K562 (cell line): Measurements from ENCODE around the gene TSHZ1.

Source experiments
- MTA3 ChIP-seq: fragments of 450-650 bp; formaldehyde crosslinking; IDR thresholded peaks from 2 replicates; pipeline ENCODE4 v1.6.1; 2017; ENCODE audit warnings: mild to moderate bottlenecking, borderline replicate concordance
- NBN ChIP-seq: fragments of 450-650 bp; IDR thresholded peaks from 2 replicates; pipeline ENCODE4 v1.6.1; 2016; ENCODE audit warnings: low read depth, mild to moderate bottlenecking
- TF ChIP-seq, protein P1 (sequence below), 3 experiments: IDR thresholded peaks in 2 of 3; conservative IDR thresholded peaks in 1 of 3; 2 replicates each; pipeline ENCODE4 v1.5.1; 2011 to 2012; ENCODE audit warnings: low read length in 3 of 3, mild to moderate bottlenecking in 3 of 3, control low read depth in 2 of 3, improper control_type of control experiment in 1 of 3, inconsistent platforms in 1 of 3, low read depth in 1 of 3, mixed read lengths in 1 of 3, moderate library complexity in 1 of 3; ENCODE audit not compliant: insufficient read depth in 2 of 3

DNA sequence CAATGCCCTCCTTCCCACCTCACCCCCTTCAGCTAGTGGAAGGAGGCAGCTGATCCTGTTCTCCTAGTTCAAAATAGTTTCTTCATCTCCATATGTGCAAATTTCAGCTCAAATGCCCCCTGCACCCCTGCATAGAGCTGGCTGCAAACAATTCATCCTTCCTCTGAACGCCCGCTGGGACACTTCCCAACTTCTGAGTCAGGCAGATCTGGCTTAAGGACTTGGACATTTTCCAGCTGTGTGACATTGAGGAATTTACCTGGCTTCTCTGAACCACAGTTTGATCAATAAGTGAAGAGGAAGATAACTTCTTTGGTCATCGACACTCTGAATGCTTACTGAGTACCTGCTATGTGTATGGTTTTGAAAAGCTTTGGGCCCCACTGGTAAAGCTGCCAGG, 25.1 kb upstream of the TSHZ1 start:
- no peak for TF ChIP-seq NBN
- TF ChIP-seq, protein P1, sequence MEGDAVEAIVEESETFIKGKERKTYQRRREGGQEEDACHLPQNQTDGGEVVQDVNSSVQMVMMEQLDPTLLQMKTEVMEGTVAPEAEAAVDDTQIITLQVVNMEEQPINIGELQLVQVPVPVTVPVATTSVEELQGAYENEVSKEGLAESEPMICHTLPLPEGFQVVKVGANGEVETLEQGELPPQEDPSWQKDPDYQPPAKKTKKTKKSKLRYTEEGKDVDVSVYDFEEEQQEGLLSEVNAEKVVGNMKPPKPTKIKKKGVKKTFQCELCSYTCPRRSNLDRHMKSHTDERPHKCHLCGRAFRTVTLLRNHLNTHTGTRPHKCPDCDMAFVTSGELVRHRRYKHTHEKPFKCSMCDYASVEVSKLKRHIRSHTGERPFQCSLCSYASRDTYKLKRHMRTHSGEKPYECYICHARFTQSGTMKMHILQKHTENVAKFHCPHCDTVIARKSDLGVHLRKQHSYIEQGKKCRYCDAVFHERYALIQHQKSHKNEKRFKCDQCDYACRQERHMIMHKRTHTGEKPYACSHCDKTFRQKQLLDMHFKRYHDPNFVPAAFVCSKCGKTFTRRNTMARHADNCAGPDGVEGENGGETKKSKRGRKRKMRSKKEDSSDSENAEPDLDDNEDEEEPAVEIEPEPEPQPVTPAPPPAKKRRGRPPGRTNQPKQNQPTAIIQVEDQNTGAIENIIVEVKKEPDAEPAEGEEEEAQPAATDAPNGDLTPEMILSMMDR (IDR thresholded peaks at IDR 0.05 in 2 of 3, conservative IDR thresholded peaks at IDR 0.05 in 1 of 3; ENCODE audit: insufficient read depth in 2 of 3, low read depth in 1 of 3, low read length in 3 of 3): no peak
- no peak for TF ChIP-seq MTA3
